Left ventricle myocardium superior (tissue), 1 donor: ENCODE measurements around the gene ZCCHC24. TPM values are rescaled to one million over a fixed set of nuclear protein-coding genes. Genes with fewer than 3 reads are reported as not detected.
"Not testable (repeated sequence)": the region's sequence is repeated elsewhere in the genome, so short reads cannot be mapped to it uniquely, and the experiment has no call there.

Experiments
- ATAC-seq: fragments of 200-7000 bp; cut with Tn5 transposase; one replicate; pipeline ENCODE4 v1.9.1; 2020; ENCODE audit warnings: mild to moderate bottlenecking, moderate library complexity
- DNase-seq: peaks from one replicate; pipeline ENCODE4 v3.0.0-alpha.2; 2020
- intact Hi-C: fragments of 100-400 bp; cut with micrococcal nuclease; formaldehyde crosslinking; loops from one replicate; pipeline ENCODE4 v1.11.0; 2022
- total RNA-seq: library from RNA; stranded (reverse); fragmentation: NEBNext Ultra II Directional; extraction: Animal tissue kit (Norgen Biotek cat#: 25700); gene quantifications from one replicate; pipeline ENCODE4 v1.2.1, GENCODE V29; 2021
- donor health status: DM: no; HTN: yes; CAD: no; lungs with severe emphysema.

ZCCHC24 gene
- total RNA-seq, 1 donor from 2014 or later, result 49.0 TPM

- DNase-seq, result no peak
- ATAC-seq, result no peak
- intact Hi-C loops, result loop anchor here (10.0 kb wide), 1 partner anchor 55 kb away; no protein-coding TSS in a partner anchor
These were observed 4.0 kb upstream of the ZCCHC24 start for GRCh38 chr10:79449181-79450146.

- ATAC-seq, result no peak
- intact Hi-C loops, result loop anchor here (10.0 kb wide), 1 partner anchor 54 kb away; no protein-coding TSS in a partner anchor
- no peak for DNase-seq
These were observed 3.3 kb upstream of the ZCCHC24 start for GRCh38 chr10:79448732-79449049.

- ATAC-seq (no peak), DNase-seq (no peak)
- intact Hi-C loops, result loop anchor here (10.0 kb wide), 1 partner anchor 53 kb away; no protein-coding TSS in a partner anchor
These were observed 2.7 kb upstream of the ZCCHC24 start for GRCh38 chr10:79447911-79448731.

GRCh38 chr10:79447249-79447648, 1.8 kb upstream of the ZCCHC24 start:
- intact Hi-C loops, result loop anchor here (10.0 kb wide), 1 partner anchor 52 kb away; no protein-coding TSS in a partner anchor
- DNase-seq, ATAC-seq: not testable (repeated sequence)

GRCh38 chr10:79446758-79447084, 1.3 kb upstream of the ZCCHC24 start:
- ATAC-seq (peak; percentile 6), DNase-seq (peak; percentile 85)
- intact Hi-C loops, result loop anchor here (10.0 kb wide), 1 partner anchor 52 kb away; no protein-coding TSS in a partner anchor

- peak; percentile 85 for DNase-seq
- intact Hi-C loops, result loop anchor here (10.0 kb wide), 1 partner anchor 51 kb away; no protein-coding TSS in a partner anchor
- ATAC-seq, result peak; percentile 20
These were observed 743 bp upstream of the ZCCHC24 start for GRCh38 chr10:79445977-79446757.

GRCh38 chr10:79444199-79445119, 965 bp downstream of the ZCCHC24 start:
- intact Hi-C loops, result loop anchor here (10.0 kb wide), 1 partner anchor 50 kb away; no protein-coding TSS in a partner anchor
- peak; percentile 64 for ATAC-seq
- peak; percentile 90 for DNase-seq

- ATAC-seq, result no peak
- intact Hi-C loops, result loop anchor here (10.0 kb wide), 1 partner anchor 49 kb away; no protein-coding TSS in a partner anchor
- DNase-seq, result no peak
These were observed 1.9 kb downstream of the ZCCHC24 start for GRCh38 chr10:79443338-79444198.

- DNase-seq (no peak), ATAC-seq (no peak)
- intact Hi-C loops, result loop anchor here (10.0 kb wide), 1 partner anchor 48 kb away; no protein-coding TSS in a partner anchor
These were observed 3.0 kb downstream of the ZCCHC24 start for GRCh38 chr10:79442171-79443040.

- intact Hi-C loops, result loop anchor here (10.0 kb wide), 1 partner anchor 47 kb away; no protein-coding TSS in a partner anchor
- no peak for DNase-seq
- ATAC-seq, result no peak
These were observed 4.0 kb downstream of the ZCCHC24 start for GRCh38 chr10:79441433-79441832.

- ATAC-seq (no peak), DNase-seq (no peak)
- intact Hi-C loops, result loop anchor here (10.0 kb wide), 1 partner anchor 45 kb away; no protein-coding TSS in a partner anchor
These were observed 5.1 kb downstream of the ZCCHC24 start for GRCh38 chr10:79440281-79440680.

- intact Hi-C loops, result no loop called here
These were observed 6.7 kb downstream of the ZCCHC24 start for GRCh38 chr10:79438699-79439085.

GRCh38 chr10:79438021-79438698, 7.3 kb downstream of the ZCCHC24 start:
- intact Hi-C loops, result no loop called here
- ATAC-seq (no peak), DNase-seq (no peak)

More at GRCh38 chr10:79438699-79439085, 6.7 kb downstream of the ZCCHC24 start:
- ATAC-seq (no peak), DNase-seq (no peak)

GRCh38 chr10:79437111-79437814, 8.2 kb downstream of the ZCCHC24 start:
- intact Hi-C loops, result no loop called here
- ATAC-seq (no peak), DNase-seq (no peak)

GRCh38 chr10:79436850-79437103, 8.6 kb downstream of the ZCCHC24 start:
- ATAC-seq (no peak), DNase-seq (no peak)
- intact Hi-C loops, result no loop called here
